ENCODE results near the gene REG4.
A peak's percentile ranks its signal among the peaks of the same experiment; 100 is the strongest.
"Not testable (repeated sequence)": the region's sequence is repeated elsewhere in the genome, so short reads cannot be mapped to it uniquely, and the experiment has no call there.

The REG4 gene

GRCh38 chr1:119811387-119811786 is at the start of gene REG4:
REG4 (minus strand) TSS chr1:119811460; CDS start chr1:119808769, 2,691 bp downstream.
- DNase-seq (ENCODE audit: low read depth), result no peak

- DNase-seq (ENCODE audit: low read depth), result no peak
Observed at GRCh38 chr1:119859647-119860046, 48.4 kb upstream of the REG4 start.

- not testable (repeated sequence) for DNase-seq (ENCODE audit: low read depth)
Observed at GRCh38 chr1:119858556-119859214, 47.4 kb upstream of the REG4 start.

GRCh38 chr1:119858126-119858525 is 46.9 kb upstream of the REG4 start:
- DNase-seq (ENCODE audit: low read depth), result no peak

- no peak for DNase-seq (ENCODE audit: low read depth)
Observed at GRCh38 chr1:119853155-119853554, 41.9 kb upstream of the REG4 start.

- DNase-seq (ENCODE audit: low read depth), result not testable (repeated sequence)
Observed at GRCh38 chr1:119844206-119844605, 32.9 kb upstream of the REG4 start.

- no peak for DNase-seq (ENCODE audit: low read depth)
Observed at GRCh38 chr1:119841306-119841705, 30.0 kb upstream of the REG4 start.

- no peak for DNase-seq (ENCODE audit: low read depth)
Observed at GRCh38 chr1:119840745-119841144, 29.5 kb upstream of the REG4 start.

- no peak for DNase-seq (ENCODE audit: low read depth)
Observed at GRCh38 chr1:119838236-119838635, 27.0 kb upstream of the REG4 start.

- DNase-seq (ENCODE audit: low read depth), result no peak
Observed at GRCh38 chr1:119834990-119835389, 23.7 kb upstream of the REG4 start.

GRCh38 chr1:119831027-119831426 is 19.8 kb upstream of the REG4 start:
- no peak for DNase-seq (ENCODE audit: low read depth)

GRCh38 chr1:119829625-119830024 is 18.4 kb upstream of the REG4 start:
- no peak for DNase-seq (ENCODE audit: low read depth)

- DNase-seq (ENCODE audit: low read depth), result not testable (repeated sequence)
Observed at GRCh38 chr1:119829006-119829405, 17.7 kb upstream of the REG4 start.

GRCh38 chr1:119828266-119828665 is 17.0 kb upstream of the REG4 start:
- DNase-seq (ENCODE audit: low read depth), result no peak

- DNase-seq (ENCODE audit: low read depth), result no peak
Observed at GRCh38 chr1:119827010-119827409, 15.8 kb upstream of the REG4 start.

- no peak for DNase-seq (ENCODE audit: low read depth)
Observed at GRCh38 chr1:119822406-119822805, 11.1 kb upstream of the REG4 start.

GRCh38 chr1:119818181-119818580 is 6.9 kb upstream of the REG4 start:
- no peak for DNase-seq (ENCODE audit: low read depth)

- no peak for DNase-seq (ENCODE audit: low read depth)
Observed at GRCh38 chr1:119816407-119816806, 5.1 kb upstream of the REG4 start.

- no peak for DNase-seq (ENCODE audit: low read depth)
Observed at GRCh38 chr1:119815928-119816327, 4.7 kb upstream of the REG4 start.

- no peak for DNase-seq (ENCODE audit: low read depth)
Observed at GRCh38 chr1:119815361-119815760, 4.1 kb upstream of the REG4 start.

- no peak for DNase-seq (ENCODE audit: low read depth)
Observed at GRCh38 chr1:119814288-119814687, 3.0 kb upstream of the REG4 start.

GRCh38 chr1:119811985-119812557 is 811 bp upstream of the REG4 start:
- no peak for DNase-seq (ENCODE audit: low read depth)

- DNase-seq (ENCODE audit: low read depth), result peak; percentile 38
Observed at GRCh38 chr1:119808972-119809550, 2.2 kb downstream of the REG4 start.

- DNase-seq (ENCODE audit: low read depth), result no peak
Observed at GRCh38 chr1:119808491-119808890, 2.8 kb downstream of the REG4 start.
